ENCODE data around the gene SMC6.

GRCh38 chr2:17735864-17736263, 17.7 kb downstream of the SMC6 start:
- TF ChIP-seq CTCF (IDR thresholded peaks at IDR 0.05) (no peak), POLR2A (IDR thresholded peaks at IDR 0.05) (no peak)
